GM18861 (cell line): ENCODE measurements around the gene TGM2.

Experiments
- ATAC-seq: cut with Tn5 transposase; IDR thresholded peaks from one replicate; pipeline ENCODE4 v1.9.1; 2021; ENCODE audit not compliant: unreplicated experiment

TGM2 gene

GRCh38 chr20:38134427-38135270 is 30.4 kb downstream of the TGM2 start:
- ATAC-seq, result no peak

DNA sequence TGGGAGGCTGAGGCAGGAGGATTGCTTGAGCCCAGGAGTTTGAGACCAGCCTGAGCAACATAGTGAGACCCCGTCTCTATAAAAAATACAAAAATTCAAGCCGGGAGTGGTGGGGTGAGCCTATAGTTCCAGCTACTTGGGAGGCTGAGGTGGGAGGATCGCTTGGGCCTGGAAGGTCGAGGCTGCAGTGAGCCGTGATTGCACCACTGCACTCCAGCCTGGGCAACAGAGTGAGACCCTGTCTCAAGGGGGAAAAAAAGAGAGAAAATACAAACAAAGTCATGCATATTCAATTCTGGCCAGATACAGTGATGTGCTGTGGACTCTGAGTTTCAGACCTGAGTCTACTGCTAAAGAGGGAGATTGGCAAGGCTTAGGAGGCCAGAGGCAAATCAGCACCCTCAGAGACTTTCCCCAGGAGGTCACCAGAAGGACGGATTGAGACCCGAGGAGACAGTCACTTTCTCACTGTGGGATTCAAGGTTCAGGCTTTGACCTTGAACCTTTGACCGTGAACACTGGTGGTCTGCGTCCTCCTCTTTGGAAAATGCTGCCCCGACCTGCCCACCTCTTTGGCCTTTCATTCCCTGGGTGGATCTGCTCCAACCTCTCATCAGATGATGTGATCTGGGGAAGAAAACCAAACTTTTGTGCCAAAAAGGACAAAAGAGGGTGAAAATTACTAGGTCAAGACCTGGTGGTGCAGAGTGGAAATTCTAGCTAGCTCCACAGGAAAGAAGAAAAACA is 31.2 kb downstream of the TGM2 start:
- ATAC-seq, result no peak

GRCh38 chr20:38132910-38133501 is 32.1 kb downstream of the TGM2 start:
- no peak for ATAC-seq

DNA sequence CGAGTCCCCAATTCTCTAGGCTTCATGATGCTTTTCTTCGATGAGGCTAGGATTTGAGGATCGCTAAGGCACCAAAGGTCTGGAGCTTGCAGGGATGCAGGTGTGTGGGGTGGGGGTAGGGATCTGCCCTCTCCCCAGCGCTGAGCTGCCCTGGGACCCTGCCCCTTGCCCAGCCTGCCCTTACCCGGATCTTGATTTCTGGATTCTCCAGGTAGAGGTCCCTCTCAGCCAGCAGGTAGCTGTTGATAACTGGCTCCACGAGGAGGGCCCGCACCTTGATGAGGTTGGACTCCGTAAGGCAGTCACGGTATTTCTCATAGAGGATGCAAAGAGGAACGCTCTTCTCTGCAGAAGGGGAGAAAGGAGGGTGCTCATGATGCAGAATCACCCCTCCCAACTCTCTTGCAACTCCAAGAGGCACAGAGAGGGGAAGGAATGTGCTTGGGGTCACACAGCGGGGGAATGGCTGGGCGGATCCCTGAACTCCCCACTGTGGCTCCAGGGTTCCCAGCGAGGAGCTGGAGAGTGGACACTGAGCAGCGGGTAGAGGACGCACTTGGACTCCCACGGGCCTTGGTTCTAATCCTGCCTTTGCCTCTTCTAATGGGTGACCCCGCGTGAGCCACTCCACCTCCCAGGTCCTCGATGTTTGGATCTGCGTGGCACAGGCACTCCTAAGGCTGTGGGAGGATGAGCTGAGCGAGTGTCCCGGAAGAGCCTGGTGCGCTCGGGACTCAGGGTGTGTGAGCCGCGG is 32.7 kb downstream of the TGM2 start:
- ATAC-seq, result no peak

GRCh38 chr20:38131588-38132121 is 33.4 kb downstream of the TGM2 start:
- ATAC-seq, result no peak

- no peak for ATAC-seq
These were observed 34.1 kb downstream of the TGM2 start for GRCh38 chr20:38130687-38131587.

DNA sequence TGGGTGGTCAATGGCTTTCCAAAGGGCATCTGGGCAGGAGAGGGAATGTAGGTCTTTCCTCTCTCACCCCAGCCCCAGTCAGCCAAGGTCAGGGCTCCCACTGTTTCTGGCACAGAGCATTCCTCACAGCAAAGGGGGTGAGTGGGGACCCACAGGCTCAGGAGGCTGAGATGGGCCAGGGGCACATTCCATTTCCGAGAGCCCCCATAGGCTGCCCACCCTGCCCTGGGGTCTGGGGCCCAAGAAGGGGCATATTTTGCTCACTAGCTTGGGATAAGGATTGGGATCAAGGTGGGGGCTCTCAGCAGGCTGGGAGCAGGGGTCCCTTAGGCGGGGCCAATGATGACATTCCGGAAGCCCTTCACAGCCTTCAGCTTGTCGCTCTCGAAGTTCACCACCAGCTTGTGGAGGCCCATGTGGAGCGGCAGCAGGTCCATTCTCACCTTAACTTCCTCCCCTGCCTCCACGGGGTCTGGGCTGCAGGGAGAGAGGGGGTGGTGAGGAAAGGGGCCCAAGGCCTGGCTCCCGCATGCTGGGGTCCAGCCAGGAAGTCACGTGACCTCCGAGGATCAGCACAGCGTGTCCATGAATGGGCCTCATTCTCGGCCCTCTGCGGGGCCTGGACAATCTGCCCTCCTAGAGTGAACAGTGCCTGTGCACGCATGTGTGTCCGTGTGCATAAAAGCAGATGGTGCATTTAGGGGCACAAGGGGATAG is 35.0 kb downstream of the TGM2 start:
- ATAC-seq, result no peak

DNA sequence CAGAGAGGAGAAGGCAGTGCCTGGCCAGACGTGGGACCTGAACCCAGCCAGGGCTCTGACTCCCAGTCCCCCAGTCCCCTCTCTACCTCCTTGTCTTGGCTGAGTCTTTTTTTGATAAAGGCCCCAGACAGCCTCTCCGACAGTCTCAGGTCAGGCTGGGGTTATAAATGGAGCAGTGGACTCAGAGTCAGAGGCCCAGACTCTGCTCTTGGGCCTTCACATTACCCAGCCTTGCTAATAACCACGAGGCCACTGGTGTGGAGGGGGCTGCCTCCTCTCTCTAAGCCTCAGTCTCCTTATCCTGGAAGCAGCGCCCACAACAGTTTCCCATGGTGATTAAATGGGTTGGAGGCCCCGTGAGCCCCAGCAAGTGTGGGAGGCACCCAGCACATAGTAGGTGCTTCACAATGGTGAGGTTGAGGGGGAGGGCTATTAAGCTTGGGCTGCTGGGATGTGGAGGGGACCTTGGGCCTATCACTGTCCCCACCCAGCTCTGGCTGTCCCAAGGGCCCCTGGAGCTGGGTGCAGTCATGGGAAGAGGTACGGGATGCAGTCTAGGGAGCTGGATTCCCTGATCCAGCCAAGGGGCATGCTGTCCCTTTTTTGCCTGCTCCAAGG is 35.7 kb downstream of the TGM2 start:
- no peak for ATAC-seq

DNA sequence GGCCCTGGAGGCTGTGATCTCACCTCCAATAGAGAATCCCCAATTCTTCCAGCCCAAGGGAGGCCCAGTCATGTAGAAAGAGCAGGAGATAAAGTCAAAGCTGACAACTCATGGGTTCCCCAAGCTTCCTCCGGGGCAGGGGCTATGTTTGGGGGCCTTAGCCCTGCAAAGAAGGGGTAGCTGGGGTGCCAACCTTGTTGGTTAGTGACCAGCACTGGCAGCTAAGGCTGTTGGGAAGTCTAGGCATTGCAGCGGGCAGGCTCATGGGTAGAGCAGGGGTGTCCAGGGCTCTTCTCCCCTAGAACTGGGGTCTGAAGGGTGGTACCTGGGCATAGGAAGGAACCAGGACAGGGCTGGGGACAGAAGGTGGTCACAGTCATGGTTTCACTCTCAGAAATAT is 36.4 kb downstream of the TGM2 start:
- no peak for ATAC-seq

- no peak for ATAC-seq
These were observed 37.0 kb downstream of the TGM2 start for GRCh38 chr20:38127920-38128528.

DNA sequence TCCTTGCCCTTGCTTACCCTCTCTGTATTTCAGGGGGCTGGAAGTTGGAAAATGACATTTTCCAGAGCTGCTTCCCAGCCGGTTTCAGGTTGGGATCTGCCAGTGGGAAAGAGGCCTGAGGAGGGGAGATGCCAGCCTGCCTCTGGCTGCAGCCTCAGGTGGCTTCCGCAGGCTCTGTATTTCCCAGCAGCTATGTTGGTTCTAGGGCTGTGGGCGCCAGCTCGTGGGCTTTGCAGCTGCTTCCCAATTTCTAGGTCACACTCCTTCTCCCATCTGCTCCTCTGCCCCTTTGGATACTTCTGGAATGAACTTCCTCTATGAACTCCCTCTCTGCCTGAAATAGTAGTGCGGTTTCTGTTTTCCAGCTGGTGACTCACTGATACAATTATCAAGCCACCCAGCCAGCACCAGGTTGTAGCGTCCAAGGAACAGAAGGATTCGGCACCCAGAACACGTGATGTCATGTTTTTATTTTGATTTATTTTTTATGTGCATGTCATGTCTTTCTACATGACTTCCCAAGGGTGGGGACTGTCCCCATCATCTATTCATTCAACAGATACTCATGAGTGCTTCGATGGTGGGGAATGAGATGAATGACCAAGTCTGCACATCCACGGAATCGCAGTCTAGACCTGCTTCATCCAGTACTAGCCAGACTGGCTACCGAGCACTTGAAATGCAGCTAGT is 38.0 kb downstream of the TGM2 start:
- no peak for ATAC-seq

- ATAC-seq, result no peak
These were observed 38.7 kb downstream of the TGM2 start for GRCh38 chr20:38126146-38126921.

GRCh38 chr20:38125157-38126056 is 39.7 kb downstream of the TGM2 start:
- ATAC-seq, result no peak

- no peak for ATAC-seq
These were observed 42.0 kb downstream of the TGM2 start for GRCh38 chr20:38123021-38123587.

DNA sequence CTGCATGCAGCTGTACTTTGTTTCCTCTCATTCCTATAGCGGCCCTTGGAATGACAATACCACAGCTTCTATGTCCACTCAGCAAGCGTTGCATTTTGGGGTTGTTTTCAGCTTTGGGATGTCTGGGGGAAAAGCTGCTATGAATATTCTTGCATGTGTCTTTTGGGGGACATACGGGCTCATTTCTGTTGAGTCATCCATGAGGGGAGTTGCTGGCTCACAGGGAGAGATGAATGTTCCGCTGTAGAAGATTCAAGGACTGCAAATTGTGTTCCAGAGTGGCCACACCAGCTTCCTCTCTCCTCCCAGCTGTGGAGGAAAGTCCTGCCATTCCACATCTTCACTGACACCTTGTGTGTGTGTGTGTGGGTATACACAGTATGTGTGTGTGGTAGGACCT is 43.3 kb downstream of the TGM2 start:
- ATAC-seq, result no peak

- ATAC-seq, result no peak
These were observed 44.5 kb downstream of the TGM2 start for GRCh38 chr20:38120625-38120988.
